GM18907 (cell line): Measurements from ENCODE around the gene PIP4K2B.
"Not testable (repeated sequence)": the region's sequence is repeated elsewhere in the genome, so short reads cannot be mapped to it uniquely, and the experiment has no call there.

Source experiments
- ATAC-seq: cut with Tn5 transposase; IDR thresholded peaks from one replicate; pipeline ENCODE4 v1.9.1; 2021; ENCODE audit warnings: mild to moderate bottlenecking, moderate library complexity; ENCODE audit not compliant: unreplicated experiment

Gene PIP4K2B

GRCh38 chr17:38730526-38731379 lies 68.6 kb downstream of the PIP4K2B start:
- ATAC-seq, result no peak

GRCh38 chr17:38729886-38730525 lies 69.3 kb downstream of the PIP4K2B start, which contains the start of gene CISD3:
Gene CISD3, plus strand, starts transcription at chr17:38730341. Its CDS starts 18 bp downstream, at chr17:38730359.
- peak; percentile 75 for ATAC-seq

- ATAC-seq, result no peak
These were observed 69.9 kb downstream of the PIP4K2B start for GRCh38 chr17:38729368-38729885.

GRCh38 chr17:38728290-38728831 lies 71.0 kb downstream of the PIP4K2B start:
- ATAC-seq, result no peak

- ATAC-seq, result no peak
These were observed 71.6 kb downstream of the PIP4K2B start for GRCh38 chr17:38727736-38728135.

- ATAC-seq, result not testable (repeated sequence)
These were observed 73.2 kb downstream of the PIP4K2B start for GRCh38 chr17:38726145-38726544.

- ATAC-seq, result no peak
These were observed 74.3 kb downstream of the PIP4K2B start for GRCh38 chr17:38725066-38725465.

- ATAC-seq, result no peak
These were observed 74.9 kb downstream of the PIP4K2B start for GRCh38 chr17:38724337-38724988.

GRCh38 chr17:38721802-38722201 lies 77.6 kb downstream of the PIP4K2B start:
- ATAC-seq, result no peak

- no peak for ATAC-seq
These were observed 78.4 kb downstream of the PIP4K2B start for GRCh38 chr17:38720941-38721340.

GRCh38 chr17:38719943-38720641 lies 79.3 kb downstream of the PIP4K2B start:
- no peak for ATAC-seq

GRCh38 chr17:38719289-38719942 lies 79.9 kb downstream of the PIP4K2B start:
- no peak for ATAC-seq

- no peak for ATAC-seq
These were observed 82.1 kb downstream of the PIP4K2B start for GRCh38 chr17:38717139-38717745.

GRCh38 chr17:38716368-38717005 lies 82.9 kb downstream of the PIP4K2B start:
- ATAC-seq, result no peak
